ENCODE measurements around the gene SYNPR.

The SYNPR gene

DNA sequence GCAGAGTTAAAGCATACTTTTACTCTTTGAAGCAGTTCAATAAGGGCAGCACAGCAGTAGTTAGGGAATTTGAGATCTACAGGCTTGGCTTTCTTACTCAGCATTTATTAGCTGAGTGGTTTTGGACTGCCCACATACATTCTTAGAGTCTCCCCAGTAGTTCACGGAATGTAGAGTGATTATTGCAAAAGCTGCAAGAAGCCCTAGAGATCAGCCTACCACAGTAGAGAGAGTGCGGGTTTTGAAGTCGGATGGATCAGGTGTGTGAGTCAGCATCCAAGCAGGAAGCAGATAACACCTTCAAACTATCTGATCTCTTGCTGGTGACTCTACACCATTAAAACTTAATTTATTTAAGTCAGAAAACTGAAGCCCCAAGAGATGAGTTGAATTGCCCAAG, 171.9 kb downstream of the SYNPR start:
- TF ChIP-seq ESRRG (CRISPR knock-in tag; IDR thresholded peaks at IDR 0.05), result no peak
- no peak for TF ChIP-seq OSR1 (CRISPR knock-in tag; IDR thresholded peaks at IDR 0.05)
- no peak for TF ChIP-seq ZNF565 (CRISPR knock-in tag; conservative IDR thresholded peaks at IDR 0.05; ENCODE audit: low read depth)
- no peak for TF ChIP-seq ZNF70 (CRISPR knock-in tag; IDR thresholded peaks at IDR 0.05)
- TF ChIP-seq CREB5 (CRISPR knock-in tag; IDR thresholded peaks at IDR 0.05; ENCODE audit: low read depth), result no peak
- TF ChIP-seq PPARA (CRISPR knock-in tag; IDR thresholded peaks at IDR 0.05; ENCODE audit: borderline replicate concordance), result no peak
- TF ChIP-seq ARNTL (CRISPR knock-in tag; IDR thresholded peaks at IDR 0.05; ENCODE audit: borderline replicate concordance, low read depth), result no peak
- TF ChIP-seq BACH2 (CRISPR knock-in tag; IDR thresholded peaks at IDR 0.05; ENCODE audit: borderline replicate concordance), result no peak
- no peak for TF ChIP-seq ZFP30 (CRISPR knock-in tag; IDR thresholded peaks at IDR 0.05)
- TF ChIP-seq, protein P1, sequence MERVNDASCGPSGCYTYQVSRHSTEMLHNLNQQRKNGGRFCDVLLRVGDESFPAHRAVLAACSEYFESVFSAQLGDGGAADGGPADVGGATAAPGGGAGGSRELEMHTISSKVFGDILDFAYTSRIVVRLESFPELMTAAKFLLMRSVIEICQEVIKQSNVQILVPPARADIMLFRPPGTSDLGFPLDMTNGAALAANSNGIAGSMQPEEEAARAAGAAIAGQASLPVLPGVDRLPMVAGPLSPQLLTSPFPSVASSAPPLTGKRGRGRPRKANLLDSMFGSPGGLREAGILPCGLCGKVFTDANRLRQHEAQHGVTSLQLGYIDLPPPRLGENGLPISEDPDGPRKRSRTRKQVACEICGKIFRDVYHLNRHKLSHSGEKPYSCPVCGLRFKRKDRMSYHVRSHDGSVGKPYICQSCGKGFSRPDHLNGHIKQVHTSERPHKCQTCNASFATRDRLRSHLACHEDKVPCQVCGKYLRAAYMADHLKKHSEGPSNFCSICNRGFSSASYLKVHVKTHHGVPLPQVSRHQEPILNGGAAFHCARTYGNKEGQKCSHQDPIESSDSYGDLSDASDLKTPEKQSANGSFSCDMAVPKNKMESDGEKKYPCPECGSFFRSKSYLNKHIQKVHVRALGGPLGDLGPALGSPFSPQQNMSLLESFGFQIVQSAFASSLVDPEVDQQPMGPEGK (CRISPR knock-in tag; IDR thresholded peaks at IDR 0.05; ENCODE audit: borderline replicate concordance), result no peak
- TF ChIP-seq TOX (CRISPR knock-in tag; IDR thresholded peaks at IDR 0.05; ENCODE audit: borderline replicate concordance), result no peak
- TF ChIP-seq ZC3H10 (CRISPR knock-in tag; IDR thresholded peaks at IDR 0.05), result no peak
- TF ChIP-seq SNAI2 (CRISPR knock-in tag; IDR thresholded peaks at IDR 0.05), result no peak
- TF ChIP-seq CSRNP3 (CRISPR knock-in tag; IDR thresholded peaks at IDR 0.05), result no peak
- TF ChIP-seq ZFP3 (CRISPR knock-in tag; IDR thresholded peaks at IDR 0.05), result no peak
- TF ChIP-seq GLIS3 (CRISPR knock-in tag; IDR thresholded peaks at IDR 0.05), result no peak
- TF ChIP-seq, protein P2, sequence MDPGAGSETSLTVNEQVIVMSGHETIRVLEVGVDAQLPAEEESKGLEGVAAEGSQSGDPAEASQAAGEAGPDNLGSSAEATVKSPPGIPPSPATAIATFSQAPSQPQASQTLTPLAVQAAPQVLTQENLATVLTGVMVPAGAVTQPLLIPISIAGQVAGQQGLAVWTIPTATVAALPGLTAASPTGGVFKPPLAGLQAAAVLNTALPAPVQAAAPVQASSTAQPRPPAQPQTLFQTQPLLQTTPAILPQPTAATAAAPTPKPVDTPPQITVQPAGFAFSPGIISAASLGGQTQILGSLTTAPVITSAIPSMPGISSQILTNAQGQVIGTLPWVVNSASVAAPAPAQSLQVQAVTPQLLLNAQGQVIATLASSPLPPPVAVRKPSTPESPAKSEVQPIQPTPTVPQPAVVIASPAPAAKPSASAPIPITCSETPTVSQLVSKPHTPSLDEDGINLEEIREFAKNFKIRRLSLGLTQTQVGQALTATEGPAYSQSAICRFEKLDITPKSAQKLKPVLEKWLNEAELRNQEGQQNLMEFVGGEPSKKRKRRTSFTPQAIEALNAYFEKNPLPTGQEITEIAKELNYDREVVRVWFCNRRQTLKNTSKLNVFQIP (CRISPR knock-in tag; IDR thresholded peaks at IDR 0.05; ENCODE audit: borderline replicate concordance, low read depth), result no peak
- TF ChIP-seq CSDC2 (CRISPR knock-in tag; IDR thresholded peaks at IDR 0.05), result no peak
- no peak for TF ChIP-seq ZNF8 (CRISPR knock-in tag; IDR thresholded peaks at IDR 0.05)
- no peak for TF ChIP-seq TCF4 (CRISPR knock-in tag; IDR thresholded peaks at IDR 0.05; ENCODE audit: borderline replicate concordance)
- ATAC-seq, result peak; percentile 36; the same call in 2 of the 3 replicates

- TF ChIP-seq CREB5 (CRISPR knock-in tag; IDR thresholded peaks at IDR 0.05; ENCODE audit: low read depth) (no peak), ZFP30 (CRISPR knock-in tag; IDR thresholded peaks at IDR 0.05) (no peak), ZFP3 (CRISPR knock-in tag; IDR thresholded peaks at IDR 0.05) (peak; percentile 42; the same call in 1 of the 2 replicates), CSDC2 (CRISPR knock-in tag; IDR thresholded peaks at IDR 0.05) (peak; percentile 52; the same call in 1 of the 2 replicates), TOX (CRISPR knock-in tag; IDR thresholded peaks at IDR 0.05; ENCODE audit: borderline replicate concordance) (peak; percentile 58; the same call in 1 of the 2 replicates), TCF4 (CRISPR knock-in tag; IDR thresholded peaks at IDR 0.05; ENCODE audit: borderline replicate concordance) (no peak), ZNF70 (CRISPR knock-in tag; IDR thresholded peaks at IDR 0.05) (no peak), ESRRG (CRISPR knock-in tag; IDR thresholded peaks at IDR 0.05) (no peak), ISL1 (CRISPR knock-in tag; IDR thresholded peaks at IDR 0.05) (peak; percentile 69)
- ATAC-seq, result peak; percentile 72
These were observed 172.7 kb downstream of the SYNPR start for GRCh38 chr3:63450634-63451363.

DNA sequence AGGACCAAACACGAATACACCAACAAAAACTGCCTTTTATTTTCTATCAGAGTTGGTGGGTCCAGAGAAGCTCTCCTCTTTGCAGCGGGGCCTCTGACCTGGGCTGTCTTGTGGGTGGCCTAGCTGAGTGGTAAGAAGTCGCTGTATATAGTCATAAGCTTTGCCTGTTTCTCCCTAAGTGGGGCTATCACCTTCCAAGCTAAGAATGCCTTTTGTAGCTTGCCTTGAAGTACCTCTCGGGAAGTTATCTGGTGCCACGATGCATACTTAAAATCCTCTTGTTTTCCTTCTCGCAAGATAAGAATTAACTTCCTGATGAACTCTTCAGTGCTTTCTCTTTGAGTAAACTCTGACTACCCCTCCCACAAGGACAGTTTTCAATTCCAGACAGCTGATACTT, 178.8 kb downstream of the SYNPR start:
- no peak for ATAC-seq

More for the DNA sequence above, 178.8 kb downstream of the SYNPR start:
- TF ChIP-seq ZFP30 (CRISPR knock-in tag; IDR thresholded peaks at IDR 0.05) (no peak), ZNF8 (CRISPR knock-in tag; IDR thresholded peaks at IDR 0.05) (no peak), ESRRG (CRISPR knock-in tag; IDR thresholded peaks at IDR 0.05) (no peak), ZNF565 (CRISPR knock-in tag; conservative IDR thresholded peaks at IDR 0.05; ENCODE audit: low read depth) (no peak), TOX (CRISPR knock-in tag; IDR thresholded peaks at IDR 0.05; ENCODE audit: borderline replicate concordance) (no peak), PPARA (CRISPR knock-in tag; IDR thresholded peaks at IDR 0.05; ENCODE audit: borderline replicate concordance) (no peak), GLIS3 (CRISPR knock-in tag; IDR thresholded peaks at IDR 0.05) (no peak)
- TF ChIP-seq, protein P1 (CRISPR knock-in tag; IDR thresholded peaks at IDR 0.05; ENCODE audit: borderline replicate concordance), result no peak

All from SK-N-SH treated with all-trans-retinoic acid at 6 μM for 48 hours (cell line).